Nasal cavity respiratory epithelium epithelial cell of viscerocranial mucosa (primary cell): ENCODE measurements around the gene PARG. TPM values are rescaled to one million over a fixed set of nuclear protein-coding genes. Genes with fewer than 3 reads are reported as not detected.

Experiments used
- total RNA-seq: library from RNA; depleted of rRNA; stranded (reverse); fragments of >200 nt; gene quantifications from 2 replicates; pipeline ENCODE4 v1.2.3, GENCODE V29; 2014

Gene PARG
- total RNA-seq, result 50.2 and 66.0 TPM in 2 replicates

DNA sequence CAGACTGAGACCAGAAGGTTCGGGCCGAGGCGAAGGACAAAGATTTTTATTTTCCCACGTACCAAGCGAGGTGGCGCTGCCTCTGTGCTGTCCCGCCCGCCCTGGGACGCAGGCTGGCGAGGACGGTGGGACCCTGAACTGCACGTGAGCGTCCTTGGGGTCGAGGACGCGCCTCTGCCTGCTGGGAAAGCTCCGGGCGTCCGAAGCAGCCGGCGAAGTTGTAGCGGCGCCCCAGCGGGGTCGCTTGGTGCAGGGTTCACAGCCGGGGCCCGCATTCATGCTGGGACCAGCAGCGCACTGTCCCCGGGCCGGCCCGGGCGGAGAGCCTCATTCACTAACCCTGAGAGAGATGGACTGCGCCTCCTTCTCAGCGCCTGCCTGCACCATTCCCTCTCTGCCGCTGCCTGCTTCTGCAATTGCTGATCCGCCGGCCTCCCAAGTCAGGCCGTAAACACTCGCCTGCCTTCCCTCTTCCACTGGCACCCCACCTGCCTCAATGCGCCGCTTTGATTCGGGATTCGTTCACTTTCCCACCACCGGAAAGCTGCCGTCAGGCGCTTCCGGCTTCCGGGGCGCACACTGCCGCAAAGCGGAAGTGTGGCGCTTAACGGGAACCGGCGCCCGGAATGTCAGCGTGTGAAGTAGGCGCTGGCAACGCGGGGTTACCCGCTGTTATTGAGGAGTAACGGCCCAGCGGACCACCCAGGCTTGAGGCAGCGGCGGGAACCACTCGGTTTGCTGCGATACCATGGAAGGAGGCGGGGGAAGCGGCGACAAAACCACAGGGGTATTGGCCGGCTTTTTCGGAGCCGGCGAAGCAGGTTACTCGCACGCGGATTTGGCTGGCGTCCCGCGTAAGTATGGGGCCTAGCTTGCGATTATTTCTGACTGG lies at the start of gene PARG, which contains the start of gene TIMM23B:
TSS of gene PARG (minus strand) at position 581 of the 892 bp plus-strand sequence. CDS start at position 279, 302 bp downstream.
TSS of gene TIMM23B (plus strand) at position 607 of the 892 bp plus-strand sequence. CDS start at position 749, 142 bp downstream.

GRCh38 chr10:49988376-49988775 lies 46.5 kb upstream of the PARG start, which contains the start of gene AGAP6:
Gene AGAP6, plus strand, starts transcription at chr10:49988406. Its CDS starts 310 bp downstream, at chr10:49988716.

Other genes starting within 250 kb of the PARG start
- gene OGDHL, start 179.7 kb downstream of the PARG start, total RNA-seq, result under 0.01 and 0.14 TPM in 2 replicates
- 19.7 and 22.2 TPM in 2 replicates for gene TIMM23B, start within 50 bp of the PARG start, total RNA-seq
- gene AGAP6, start 46.4 kb upstream of the PARG start, total RNA-seq, result 3.4 and 5.1 TPM in 2 replicates
- gene WASHC2A, start 125.9 kb upstream of the PARG start, total RNA-seq, result 34.9 and 54.4 TPM in 2 replicates